ENCODE data around the gene RNF39. TPM values are rescaled to one million over a fixed set of nuclear protein-coding genes. Genes with fewer than 3 reads are reported as not detected.
A peak's percentile ranks its signal among the peaks of the same experiment; 100 is the strongest.

Gene RNF39
- polyA plus RNA-seq, 1 donor from 2014 or later = not detected

GRCh38 chr6:30074331-30075093, 1.1 kb downstream of the RNF39 start:
- peak overlapping the region; percentile 60 for H3K4me3 ChIP-seq (ENCODE audit: low read length)
- H3K4me2 ChIP-seq (ENCODE audit: low read length) = no peak overlapping the region
- no peak overlapping the region for H2AFZ ChIP-seq (ENCODE audit: low read depth, low read length)

More at GRCh38 chr6:30074331-30075093, 1.1 kb downstream of the RNF39 start:
- H3F3A ChIP-seq (ENCODE audit: insufficient read depth, low read length, poor library complexity, severe bottlenecking) = no peaks in the 10 kb centered on the region
- no peak for TF ChIP-seq REST (IDR thresholded peaks at IDR 0.05; ENCODE audit: borderline replicate concordance)
- no peak for TF ChIP-seq POLR2AphosphoS5 (IDR thresholded peaks at IDR 0.05)
- TF ChIP-seq RAD21 (conservative IDR thresholded peaks at IDR 0.05) = no peak
- TF ChIP-seq TAF1 (IDR thresholded peaks at IDR 0.05; ENCODE audit: low read depth) = no peak
- no peak for TF ChIP-seq MXI1 (conservative IDR thresholded peaks at IDR 0.05; ENCODE audit: poor library complexity, severe bottlenecking)
- no peak for TF ChIP-seq CTCF (IDR thresholded peaks at IDR 0.05; ENCODE audit: poor library complexity, severe bottlenecking)
- TF ChIP-seq EZH2 (IDR thresholded peaks at IDR 0.05; ENCODE audit: borderline replicate concordance, insufficient read depth, low read length, poor library complexity, severe bottlenecking) = no peak
- no peak for TF ChIP-seq EP300 (conservative IDR thresholded peaks at IDR 0.05; ENCODE audit: poor library complexity, severe bottlenecking)
- TF ChIP-seq SMC3 (conservative IDR thresholded peaks at IDR 0.05; ENCODE audit: poor library complexity) = no peak
- peak overlapping the region; percentile 9 for H3K9ac ChIP-seq (ENCODE audit: low read length)
- H4K20me1 ChIP-seq (ENCODE audit: insufficient read depth) = no peaks in the 10 kb centered on the region
- peaks cover 88% of the 10 kb centered on the region for H3K27me3 ChIP-seq (ENCODE audit: insufficient read depth, low read depth, low read length)
- no peaks in the 10 kb centered on the region for H3K36me3 ChIP-seq (ENCODE audit: insufficient read depth, low read length)
- no peak overlapping the region for H3K27ac ChIP-seq (ENCODE audit: low read length)
- peaks cover 3% of the 10 kb centered on the region for H3K9me3 ChIP-seq (ENCODE audit: low read length)
- H3K9me2 ChIP-seq (ENCODE audit: insufficient read depth, low read length) = no peaks in the 10 kb centered on the region
- H3K79me2 ChIP-seq (replicated peaks; ENCODE audit: insufficient read depth, low read length) = no peaks in the 10 kb centered on the region
